Measurements from ENCODE around the gene CRX.
"Not testable (repeated sequence)": the region's sequence is repeated elsewhere in the genome, so short reads cannot be mapped to it uniquely, and the experiment has no call there.

The CRX gene

GRCh38 chr19:47858646-47859285 lies 37.0 kb downstream of the CRX start, which contains the start of gene TPRX2:
Gene TPRX2, plus strand, starts transcription at chr19:47859235. Its CDS starts 12 bp downstream, at chr19:47859247.
- H3K4me3 Mint-ChIP-seq; H3K4me1 Mint-ChIP-seq (ENCODE audit: low read depth); H3K9me3 Mint-ChIP-seq; intact Hi-C loops (cut with micrococcal nuclease); H3K27ac Mint-ChIP-seq; H3K36me3 Mint-ChIP-seq (ENCODE audit: low read depth): not testable (repeated sequence)
- H3K27me3 Mint-ChIP-seq = peaks cover 43% of the 10 kb centered on the region

GRCh38 chr19:47859838-47860237 lies 38.1 kb downstream of the CRX start:
- intact Hi-C loops (cut with micrococcal nuclease) = loop anchor here (5.0 kb wide), 1 partner anchor 48 kb away; no protein-coding TSS in a partner anchor
- not testable (repeated sequence) for H3K27ac Mint-ChIP-seq; H3K4me3 Mint-ChIP-seq; H3K9me3 Mint-ChIP-seq; H3K4me1 Mint-ChIP-seq (ENCODE audit: low read depth); H3K36me3 Mint-ChIP-seq (ENCODE audit: low read depth)
- H3K27me3 Mint-ChIP-seq = peaks cover 39% of the 10 kb centered on the region

GRCh38 chr19:47860602-47861297 lies 39.0 kb downstream of the CRX start:
- H3K4me3 Mint-ChIP-seq = no peak overlapping the region
- H3K27me3 Mint-ChIP-seq = peaks cover 34% of the 10 kb centered on the region
- H3K4me1 Mint-ChIP-seq (ENCODE audit: low read depth) = no peaks in the 10 kb centered on the region
- no peak overlapping the region for H3K27ac Mint-ChIP-seq
- intact Hi-C loops (cut with micrococcal nuclease) = loop anchor here (5.0 kb wide), 1 partner anchor 48 kb away; no protein-coding TSS in a partner anchor
- no peaks in the 10 kb centered on the region for H3K36me3 Mint-ChIP-seq (ENCODE audit: low read depth)
- peaks cover 9% of the 10 kb centered on the region for H3K9me3 Mint-ChIP-seq

GRCh38 chr19:47861630-47862029 lies 39.9 kb downstream of the CRX start:
- intact Hi-C loops (cut with micrococcal nuclease) = loop anchor here (5.0 kb wide), 1 partner anchor 49 kb away; no protein-coding TSS in a partner anchor

GRCh38 chr19:47863514-47863936 lies 41.8 kb downstream of the CRX start:
- Mint-ChIP-seq H3K4me1 (ENCODE audit: low read depth) (no peaks in the 10 kb centered on the region), H3K4me3 (no peak overlapping the region), H3K27me3 (peaks cover 29% of the 10 kb centered on the region), H3K27ac (no peak overlapping the region), H3K9me3 (peaks cover 9% of the 10 kb centered on the region), H3K36me3 (ENCODE audit: low read depth) (no peaks in the 10 kb centered on the region)
- intact Hi-C loops (cut with micrococcal nuclease) = loop anchor here (5.0 kb wide), 1 partner anchor 51 kb away; no protein-coding TSS in a partner anchor

More at GRCh38 chr19:47861630-47862029, 39.9 kb downstream of the CRX start:
- Mint-ChIP-seq H3K4me3 (no peak overlapping the region), H3K9me3 (peaks cover 9% of the 10 kb centered on the region), H3K27ac (no peak overlapping the region), H3K36me3 (ENCODE audit: low read depth) (no peaks in the 10 kb centered on the region), H3K27me3 (peaks cover 29% of the 10 kb centered on the region), H3K4me1 (ENCODE audit: low read depth) (no peaks in the 10 kb centered on the region)

- H3K4me1 Mint-ChIP-seq (ENCODE audit: low read depth) = no peaks in the 10 kb centered on the region
- H3K27me3 Mint-ChIP-seq = peaks cover 29% of the 10 kb centered on the region
- H3K4me3 Mint-ChIP-seq = no peak overlapping the region
- no peaks in the 10 kb centered on the region for H3K36me3 Mint-ChIP-seq (ENCODE audit: low read depth)
- peaks cover 9% of the 10 kb centered on the region for H3K9me3 Mint-ChIP-seq
- no peak overlapping the region for H3K27ac Mint-ChIP-seq
- intact Hi-C loops (cut with micrococcal nuclease) = no loop called here
These were observed 43.4 kb downstream of the CRX start for GRCh38 chr19:47865166-47865565.

GRCh38 chr19:47878906-47879305 lies 57.2 kb downstream of the CRX start:
- Mint-ChIP-seq H3K36me3 (ENCODE audit: low read depth) (no peaks in the 10 kb centered on the region), H3K9me3 (peaks cover 9% of the 10 kb centered on the region), H3K27me3 (no peaks in the 10 kb centered on the region), H3K27ac (no peak overlapping the region), H3K4me3 (no peak overlapping the region), H3K4me1 (ENCODE audit: low read depth) (no peaks in the 10 kb centered on the region)
- intact Hi-C loops (cut with micrococcal nuclease) = no loop called here

- H3K27ac Mint-ChIP-seq; H3K36me3 Mint-ChIP-seq (ENCODE audit: low read depth); H3K27me3 Mint-ChIP-seq; H3K9me3 Mint-ChIP-seq; intact Hi-C loops (cut with micrococcal nuclease); H3K4me1 Mint-ChIP-seq (ENCODE audit: low read depth); H3K4me3 Mint-ChIP-seq: not testable (repeated sequence)
These were observed 57.6 kb downstream of the CRX start for GRCh38 chr19:47879385-47879784.

- H3K36me3 Mint-ChIP-seq (ENCODE audit: low read depth) = no peaks in the 10 kb centered on the region
- no peak overlapping the region for H3K4me3 Mint-ChIP-seq
- H3K27me3 Mint-ChIP-seq = peaks cover 7% of the 10 kb centered on the region
- no peaks in the 10 kb centered on the region for H3K4me1 Mint-ChIP-seq (ENCODE audit: low read depth)
- no peak overlapping the region for H3K27ac Mint-ChIP-seq
- intact Hi-C loops (cut with micrococcal nuclease) = no loop called here
- peaks cover 9% of the 10 kb centered on the region for H3K9me3 Mint-ChIP-seq
These were observed 60.0 kb downstream of the CRX start for GRCh38 chr19:47881757-47882156.

- Mint-ChIP-seq H3K4me3 (no peak overlapping the region), H3K4me1 (ENCODE audit: low read depth) (no peaks in the 10 kb centered on the region), H3K9me3 (peaks cover 9% of the 10 kb centered on the region), H3K36me3 (ENCODE audit: low read depth) (no peaks in the 10 kb centered on the region), H3K27ac (no peak overlapping the region), H3K27me3 (peaks cover 7% of the 10 kb centered on the region)
- intact Hi-C loops (cut with micrococcal nuclease) = no loop called here
These were observed 61.2 kb downstream of the CRX start for GRCh38 chr19:47882890-47883289.

- Mint-ChIP-seq H3K27ac (no peak overlapping the region), H3K9me3 (no peaks in the 10 kb centered on the region), H3K27me3 (peaks cover 12% of the 10 kb centered on the region), H3K36me3 (ENCODE audit: low read depth) (no peaks in the 10 kb centered on the region), H3K4me3 (no peak overlapping the region), H3K4me1 (ENCODE audit: low read depth) (no peaks in the 10 kb centered on the region)
- intact Hi-C loops (cut with micrococcal nuclease) = no loop called here
These were observed 63.3 kb downstream of the CRX start for GRCh38 chr19:47885067-47885463.

GRCh38 chr19:47886010-47886559 lies 64.3 kb downstream of the CRX start, which contains the start of gene SULT2A1:
Gene SULT2A1, minus strand, starts transcription at chr19:47886315. Its CDS starts 58 bp downstream, at chr19:47886257.
- Mint-ChIP-seq H3K9me3 (no peaks in the 10 kb centered on the region), H3K27me3 (peaks cover 12% of the 10 kb centered on the region), H3K27ac (no peak within 1 kb of the TSS), H3K4me3 (no peak within 1 kb of the TSS), H3K36me3 (ENCODE audit: low read depth) (no peaks in the 10 kb centered on the region), H3K4me1 (ENCODE audit: low read depth) (no peaks in the 10 kb centered on the region)
- intact Hi-C loops (cut with micrococcal nuclease) = no loop called here

GRCh38 chr19:47890865-47891621 lies 69.3 kb downstream of the CRX start:
- intact Hi-C loops (cut with micrococcal nuclease) = no loop called here

GRCh38 chr19:47891622-47891922 lies 69.8 kb downstream of the CRX start:
- H3K27ac Mint-ChIP-seq = no peak overlapping the region

More at GRCh38 chr19:47890865-47891621, 69.3 kb downstream of the CRX start:
- peaks cover 9% of the 10 kb centered on the region for H3K9me3 Mint-ChIP-seq
- H3K4me1 Mint-ChIP-seq (ENCODE audit: low read depth) = no peaks in the 10 kb centered on the region
- H3K4me3 Mint-ChIP-seq = no peak overlapping the region
- H3K27me3 Mint-ChIP-seq = peaks cover 9% of the 10 kb centered on the region
- H3K27ac Mint-ChIP-seq = no peak overlapping the region
- no peaks in the 10 kb centered on the region for H3K36me3 Mint-ChIP-seq (ENCODE audit: low read depth)

More at GRCh38 chr19:47891622-47891922, 69.8 kb downstream of the CRX start:
- Mint-ChIP-seq H3K4me3 (no peak overlapping the region), H3K4me1 (ENCODE audit: low read depth) (no peaks in the 10 kb centered on the region), H3K36me3 (ENCODE audit: low read depth) (no peaks in the 10 kb centered on the region), H3K9me3 (peaks cover 9% of the 10 kb centered on the region), H3K27me3 (peaks cover 7% of the 10 kb centered on the region)
- intact Hi-C loops (cut with micrococcal nuclease) = no loop called here
